HG03135 (cell line): ENCODE measurements around the gene VWA7.
A peak's percentile ranks its signal among the peaks of the same experiment; 100 is the strongest.
"Not testable (repeated sequence)": the region's sequence is repeated elsewhere in the genome, so short reads cannot be mapped to it uniquely, and the experiment has no call there.

Experiments
- ATAC-seq: cut with Tn5 transposase; IDR thresholded peaks from one replicate; pipeline ENCODE4 v1.9.1; 2021; ENCODE audit warnings: mild to moderate bottlenecking, moderate library complexity; ENCODE audit not compliant: unreplicated experiment

VWA7 gene

DNA sequence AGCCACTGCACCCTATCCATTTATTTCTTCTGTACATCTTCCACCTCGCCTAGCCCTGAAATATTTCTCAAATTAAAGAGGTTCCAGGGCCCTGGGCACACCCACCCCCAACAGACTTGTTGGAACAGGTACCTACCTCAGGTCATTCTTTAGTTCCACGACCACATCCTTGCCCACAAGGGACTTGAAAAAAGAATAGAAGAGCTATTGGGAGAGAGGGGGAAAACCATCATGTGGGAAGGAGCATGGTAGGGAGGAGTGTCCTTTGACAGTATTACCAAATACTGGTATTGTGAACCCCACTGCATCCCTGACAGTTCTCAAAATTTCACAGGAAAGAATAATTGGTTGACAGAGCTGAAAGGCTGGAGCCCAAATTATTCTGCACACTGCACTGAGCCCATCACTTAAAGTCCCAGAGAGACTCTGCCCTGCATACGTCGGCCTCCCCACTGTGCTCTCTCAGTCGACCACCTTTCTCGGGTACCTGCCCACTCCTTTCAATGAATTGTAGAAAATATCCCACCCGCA is 28.9 kb upstream of the VWA7 start:
- ATAC-seq = peak; percentile 20

DNA sequence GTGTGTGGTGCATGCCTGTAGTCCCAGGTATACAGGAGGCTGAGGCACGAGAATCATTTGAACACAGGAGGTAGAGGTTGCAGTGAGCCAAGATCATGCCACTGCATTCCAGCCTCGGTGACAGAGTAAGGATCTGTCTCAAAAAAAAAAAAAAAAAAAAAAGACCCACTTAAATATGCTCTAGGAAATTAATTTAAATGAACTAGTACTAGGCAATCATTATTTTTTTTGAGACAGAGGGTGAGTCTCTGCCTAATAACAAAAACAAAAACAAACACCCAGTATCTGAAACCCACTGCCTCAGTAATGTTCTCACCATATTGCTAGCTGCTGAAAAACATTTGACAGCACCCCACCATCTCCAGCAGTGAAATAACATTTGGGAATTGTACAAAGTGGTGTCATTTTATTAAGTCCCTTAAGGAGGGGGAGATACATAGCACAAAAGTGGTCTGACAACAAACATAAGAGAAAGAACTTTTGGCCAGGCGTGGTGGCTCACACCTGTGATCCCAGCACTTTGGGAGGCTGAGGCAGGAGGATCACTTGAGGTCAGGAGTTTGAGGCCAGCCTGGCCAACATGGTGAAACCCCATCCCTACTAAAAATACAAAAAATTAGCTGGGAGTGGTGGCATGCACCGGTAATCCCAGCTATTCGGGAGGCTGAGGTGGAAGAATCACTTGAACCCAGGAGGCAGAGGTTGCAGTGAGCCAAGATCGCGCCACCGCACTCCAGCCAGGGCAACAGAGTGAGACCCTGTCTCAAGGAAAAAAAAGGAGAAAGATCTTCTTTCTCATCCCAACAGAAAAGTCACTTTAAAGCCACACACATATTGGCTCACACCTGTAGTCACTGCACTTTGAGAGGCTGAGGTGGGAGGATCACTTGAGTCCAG is 24.2 kb upstream of the VWA7 start:
- not testable (repeated sequence) for ATAC-seq

DNA sequence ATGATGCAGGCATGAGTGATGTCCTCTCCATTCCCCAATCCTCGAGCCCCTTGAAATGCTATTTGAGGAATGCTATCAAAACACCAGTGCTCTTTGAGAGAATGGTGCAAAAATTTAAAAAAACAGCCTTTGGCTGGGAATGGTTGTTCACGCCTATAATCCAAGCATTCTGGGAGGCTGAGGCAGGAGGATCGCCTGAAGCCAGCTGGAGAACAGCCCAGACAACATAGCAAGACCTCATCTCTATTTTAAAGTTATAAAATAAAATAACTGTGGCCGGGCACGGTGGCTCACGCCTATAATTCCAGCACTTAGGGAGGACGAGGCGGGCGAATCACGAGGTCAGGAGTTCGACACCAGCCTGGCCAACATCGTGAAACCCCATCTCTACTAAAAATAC is 22.7 kb upstream of the VWA7 start:
- ATAC-seq = no peak

- ATAC-seq = no peak
These were observed 20.5 kb upstream of the VWA7 start for GRCh38 chr6:31797588-31797987.

DNA sequence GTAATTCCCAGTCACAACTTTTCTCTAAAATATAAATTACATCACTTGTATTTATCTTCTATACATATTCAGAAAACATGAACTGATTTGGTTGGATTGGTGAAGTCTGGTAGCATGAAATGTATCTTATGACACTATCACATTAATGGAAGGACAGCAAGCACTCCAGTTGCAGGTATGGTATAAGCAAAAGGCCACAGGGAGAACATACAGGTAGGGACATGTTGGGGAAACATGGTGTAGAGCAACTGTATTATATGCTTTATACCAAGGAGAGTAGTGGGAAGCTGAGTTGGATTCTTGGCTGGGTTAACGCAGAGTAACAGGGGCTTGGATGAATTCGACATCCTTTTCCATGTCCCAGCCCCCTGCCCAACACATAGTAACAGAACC is 19.9 kb upstream of the VWA7 start:
- no peak for ATAC-seq

DNA sequence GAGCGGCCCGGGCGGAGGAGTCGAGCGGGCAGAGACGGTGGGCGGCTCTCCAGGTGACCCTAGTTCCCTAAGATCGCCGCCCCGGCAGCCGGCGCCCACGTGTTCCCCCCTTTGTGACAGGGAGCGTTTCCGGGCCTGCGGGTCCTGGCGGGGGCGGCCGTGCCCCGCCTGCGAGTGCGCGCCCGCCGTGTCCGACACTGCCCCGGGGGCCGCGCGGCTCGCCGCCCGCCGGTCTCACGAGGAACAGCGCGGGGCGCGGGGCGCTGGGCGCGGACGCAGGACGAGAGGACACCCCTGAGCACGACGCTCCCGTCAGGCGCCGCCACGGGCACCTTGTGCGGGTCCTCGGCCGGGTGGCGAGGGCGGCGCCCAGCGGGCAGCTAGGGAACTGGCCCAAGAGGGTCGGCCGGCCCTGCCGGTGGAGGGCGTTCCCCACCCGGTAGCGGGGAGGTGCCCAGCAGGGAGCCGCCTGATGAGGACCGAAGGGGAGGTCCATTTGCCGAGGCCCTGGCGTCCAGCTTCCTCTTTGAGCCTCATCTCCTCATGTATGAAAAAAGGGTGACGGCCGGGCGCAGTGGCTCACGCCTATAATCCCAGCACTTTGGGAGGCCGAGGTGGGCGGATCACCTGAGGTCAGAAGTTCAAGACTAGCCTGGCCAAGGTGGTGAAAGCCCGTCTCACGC is 18.6 kb upstream of the VWA7 start, which contains the start of gene VARS1:
Gene VARS1 (minus strand): TSS at position 137 of the 683 bp plus-strand sequence. CDS start 535 bp downstream, outside the sequence.
- ATAC-seq = peak; percentile 62

- peak; percentile 3 for ATAC-seq
These were observed 17.9 kb upstream of the VWA7 start for GRCh38 chr6:31794866-31795615.

GRCh38 chr6:31794294-31794865 is 17.3 kb upstream of the VWA7 start:
- ATAC-seq = no peak

GRCh38 chr6:31793927-31794245 is 16.8 kb upstream of the VWA7 start:
- not testable (repeated sequence) for ATAC-seq

GRCh38 chr6:31792761-31793171 is 15.6 kb upstream of the VWA7 start:
- ATAC-seq = no peak

GRCh38 chr6:31792090-31792374 is 14.9 kb upstream of the VWA7 start:
- no peak for ATAC-seq

DNA sequence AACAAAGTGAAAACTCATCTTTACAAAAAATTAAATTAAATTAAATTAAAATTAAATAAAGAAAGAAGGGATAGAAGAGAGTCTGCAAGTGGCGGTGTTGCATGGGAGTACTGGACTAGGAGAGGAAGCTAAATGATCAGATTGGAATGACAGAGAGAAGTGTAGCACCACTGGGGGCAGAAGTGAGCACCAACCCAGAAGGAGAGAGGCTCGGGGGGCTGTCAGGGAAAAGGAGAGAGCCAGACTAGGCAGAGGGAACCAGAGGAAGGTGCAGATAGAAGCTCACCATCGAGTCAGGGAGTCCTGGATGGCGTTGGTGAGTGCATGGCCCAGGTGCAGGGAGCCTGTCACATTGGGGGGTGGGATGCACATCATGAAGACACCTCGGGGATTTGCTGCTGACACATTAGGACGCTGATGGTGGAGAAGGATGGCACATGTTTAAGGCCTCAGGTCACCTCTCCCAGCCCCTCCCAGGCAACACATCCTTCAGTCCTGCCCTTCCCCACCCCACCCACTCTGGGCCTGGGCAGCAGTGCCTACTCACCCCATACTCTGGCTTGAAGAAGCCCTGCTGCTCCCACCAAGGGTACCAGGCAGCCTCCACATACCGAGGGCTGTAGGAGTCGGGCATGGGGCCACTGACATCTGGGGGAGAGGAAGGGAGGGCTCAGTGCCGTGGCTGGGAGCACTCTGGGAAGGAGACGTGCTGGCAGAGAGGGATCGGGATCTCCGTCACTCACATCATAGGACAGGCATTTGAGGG is 14.4 kb upstream of the VWA7 start:
- ATAC-seq = no peak

DNA sequence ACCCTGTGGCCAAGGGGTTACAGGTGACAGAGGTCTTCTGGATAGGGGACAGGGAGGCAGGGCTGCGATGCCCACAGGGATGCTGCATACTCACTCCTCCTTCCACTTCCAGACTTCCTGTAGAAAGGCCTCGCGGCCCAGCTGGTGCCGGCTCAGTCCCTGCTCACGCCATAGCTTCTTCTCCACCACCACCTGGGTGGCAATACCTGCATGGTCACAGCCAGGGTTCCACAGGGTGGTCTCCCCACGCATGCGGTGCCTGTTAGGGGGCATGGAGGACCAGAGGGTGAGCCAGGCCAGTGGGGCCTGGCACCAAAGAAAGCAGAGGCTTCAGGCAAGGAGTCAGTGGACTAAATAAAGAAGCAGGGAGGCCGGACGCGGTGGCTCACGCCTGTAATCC is 8.3 kb upstream of the VWA7 start:
- no peak for ATAC-seq

DNA sequence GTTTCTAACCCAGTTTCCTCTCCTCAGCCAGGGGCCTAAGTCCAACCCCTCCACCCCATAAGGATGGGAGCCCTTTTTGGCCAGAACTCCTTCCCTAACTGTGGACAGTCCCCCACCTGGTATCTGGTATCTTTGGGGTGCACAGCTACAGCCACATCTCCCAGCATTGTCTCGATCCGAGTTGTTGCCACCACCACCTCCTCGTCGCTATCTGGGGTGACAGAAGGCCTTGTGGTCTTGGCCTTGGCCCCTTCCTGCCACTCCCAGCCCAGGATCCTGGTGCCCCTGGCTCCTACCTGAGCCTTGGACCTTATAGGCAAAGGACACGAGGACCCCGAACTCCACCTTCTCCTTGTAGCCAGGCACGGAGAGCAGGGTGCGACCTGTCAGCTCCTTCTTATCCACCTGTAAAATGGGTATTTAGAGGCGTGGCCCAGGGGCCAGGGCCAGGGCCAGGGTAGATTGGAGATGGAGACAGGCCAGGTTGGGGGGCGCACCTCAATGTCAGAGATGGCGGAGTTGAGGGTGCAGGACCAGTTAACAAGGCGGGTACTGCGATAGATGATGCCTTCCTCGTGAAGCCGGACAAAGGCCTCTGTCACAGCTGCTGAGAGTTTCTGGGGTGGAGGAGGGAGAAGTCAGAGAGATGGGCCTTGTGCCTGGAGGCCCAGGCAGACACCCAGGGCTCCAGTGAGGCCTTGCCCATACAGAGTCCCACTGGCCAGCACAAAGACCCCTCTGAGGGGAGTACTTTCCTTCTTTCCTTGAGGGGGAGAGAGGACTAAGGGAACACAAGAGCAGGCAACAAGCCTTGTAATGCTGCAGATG is 7.2 kb upstream of the VWA7 start:
- ATAC-seq = no peak

- no peak for ATAC-seq
These were observed 5.2 kb upstream of the VWA7 start for GRCh38 chr6:31782126-31782855.

DNA sequence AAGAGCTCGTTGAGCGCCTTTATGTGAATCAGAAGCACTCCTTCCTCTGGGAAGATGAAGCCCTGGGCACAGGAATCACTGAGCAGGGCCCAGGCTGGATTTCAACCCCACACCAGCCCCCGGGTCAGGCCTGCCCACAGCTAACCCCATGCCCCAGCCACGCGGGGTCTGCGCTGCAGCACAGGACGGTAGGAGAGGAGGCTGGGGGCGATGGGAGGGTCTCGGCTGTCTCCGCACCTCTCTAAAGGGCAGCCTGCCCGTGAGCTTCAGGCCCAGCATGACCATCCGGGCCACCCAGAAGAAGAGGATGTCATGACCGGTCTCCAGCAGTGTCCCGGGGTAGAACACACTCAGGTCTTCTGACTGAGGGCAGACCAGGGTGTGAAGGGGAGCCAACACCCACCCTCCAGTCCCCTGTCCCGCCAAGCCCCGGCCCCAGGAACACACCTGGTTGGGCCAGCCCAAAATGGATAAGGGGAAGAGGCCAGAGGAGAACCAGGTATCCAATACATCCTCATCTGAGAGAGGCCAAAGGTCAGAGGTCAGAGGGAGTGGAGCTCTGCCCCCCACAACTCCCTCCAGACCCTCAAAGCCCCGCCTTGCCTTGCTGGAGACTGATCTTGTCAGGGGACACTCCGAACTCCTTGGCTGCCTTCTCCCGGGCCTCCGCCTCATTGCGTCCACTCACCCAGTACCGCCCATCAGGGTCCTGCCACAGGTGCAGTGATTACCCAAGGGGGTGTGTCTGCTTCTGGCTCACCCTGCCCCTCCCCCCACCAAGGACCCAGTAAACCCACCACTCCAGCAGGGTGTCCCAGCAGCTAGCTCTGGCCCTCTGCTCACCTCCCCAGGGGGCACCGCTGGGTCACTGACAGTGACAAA is 4.4 kb upstream of the VWA7 start:
- no peak for ATAC-seq

DNA sequence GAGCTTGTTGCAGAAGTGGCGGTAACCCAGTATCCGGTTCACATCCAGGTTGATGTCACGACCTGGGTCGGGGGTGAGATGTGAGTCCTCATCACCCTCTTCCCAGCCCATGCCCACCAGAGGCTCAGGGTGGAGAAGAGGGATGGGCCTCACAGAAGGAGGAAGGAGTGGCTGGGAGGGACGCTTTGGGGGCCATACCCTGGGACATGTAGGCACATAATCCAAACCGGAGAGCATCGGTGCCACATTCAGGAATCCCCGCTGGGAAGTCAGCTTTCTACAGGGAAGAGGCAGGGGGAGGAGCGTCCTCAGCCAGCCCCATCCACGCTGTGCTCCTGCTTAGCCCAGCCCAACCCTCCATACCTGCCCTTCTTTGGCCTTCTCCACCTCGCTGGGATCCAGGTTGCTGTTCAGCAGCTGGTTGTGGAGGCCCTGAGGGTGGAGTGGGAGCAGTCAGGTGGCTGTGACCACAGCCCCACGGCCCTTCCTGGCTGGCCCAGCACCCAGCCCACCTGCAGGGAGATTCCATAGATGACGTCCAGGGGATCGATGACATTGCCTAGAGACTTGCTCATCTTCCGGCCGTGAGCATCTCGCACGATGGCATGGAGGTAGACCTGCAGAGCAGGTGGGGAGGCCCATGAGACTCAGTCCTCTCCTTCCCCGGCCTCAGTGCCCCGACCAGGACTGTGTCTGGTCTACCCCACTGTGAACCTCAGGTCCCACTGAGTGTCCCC is 3.5 kb upstream of the VWA7 start:
- ATAC-seq = no peak
